Tibial nerve (tissue), 3 donors: ENCODE measurements around the gene SOWAHA.

Experiments used
- CTCF ChIP-seq, 5 experiments: fragments of 200-600 bp in 3 of 5; fragments of 450-650 bp in 2 of 5; sonication (generic) in 3 of 5; IDR thresholded peaks; one replicate each; pipeline ENCODE4 v1.5.1; 2016 to 2019; ENCODE audit warnings: antibody characterized with exemption in 5 of 5, mild to moderate bottlenecking in 3 of 5, moderate library complexity in 2 of 5
- POLR2A ChIP-seq, 2 donors: fragments of 450-650 bp; IDR thresholded peaks; one replicate each; pipeline ENCODE4 v1.6.1; 2017; ENCODE audit warnings: antibody characterized with exemption in 2 of 2, mild to moderate bottlenecking in 2 of 2, moderate library complexity in 2 of 2

GRCh38 chr5:132785864-132786263 lies 27.2 kb upstream of the SOWAHA start:
- TF ChIP-seq CTCF (IDR thresholded peaks at IDR 0.05), result no peak
- TF ChIP-seq POLR2A (IDR thresholded peaks at IDR 0.05), result no peak
